HG03196 (cell line): Measurements from ENCODE around the gene SDK2.

Experiments used
- ATAC-seq: cut with Tn5 transposase; IDR thresholded peaks from one replicate; pipeline ENCODE4 v1.9.1; 2021; ENCODE audit not compliant: unreplicated experiment

SDK2 gene

DNA sequence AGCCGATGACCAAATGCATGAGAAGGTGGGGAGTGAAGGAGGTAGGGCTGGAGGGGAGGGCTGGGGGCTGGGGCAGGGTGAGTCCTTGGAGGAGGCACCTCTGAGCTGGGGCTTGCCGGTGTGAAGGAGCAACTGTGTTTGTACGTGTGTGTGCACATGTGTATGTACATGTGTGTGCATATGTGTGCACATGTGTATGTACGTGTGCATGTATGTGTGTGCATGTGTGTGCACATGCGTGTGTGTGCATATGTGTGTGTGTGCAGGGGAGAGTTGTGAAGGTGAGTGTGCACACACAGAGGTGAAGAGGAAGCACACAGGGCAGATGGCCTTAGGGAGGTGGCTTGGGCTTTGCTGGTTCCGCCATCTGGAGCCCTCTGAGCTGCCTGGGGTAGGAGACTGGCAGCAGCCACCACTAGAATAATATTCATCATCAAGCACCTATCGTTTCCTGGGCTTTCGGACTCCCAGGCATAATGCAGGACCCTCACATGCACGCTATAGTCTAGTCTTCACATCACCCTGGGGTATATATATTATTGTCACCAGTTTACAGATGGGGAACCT lies 211.5 kb downstream of the SDK2 start:
- ATAC-seq = no peak

DNA sequence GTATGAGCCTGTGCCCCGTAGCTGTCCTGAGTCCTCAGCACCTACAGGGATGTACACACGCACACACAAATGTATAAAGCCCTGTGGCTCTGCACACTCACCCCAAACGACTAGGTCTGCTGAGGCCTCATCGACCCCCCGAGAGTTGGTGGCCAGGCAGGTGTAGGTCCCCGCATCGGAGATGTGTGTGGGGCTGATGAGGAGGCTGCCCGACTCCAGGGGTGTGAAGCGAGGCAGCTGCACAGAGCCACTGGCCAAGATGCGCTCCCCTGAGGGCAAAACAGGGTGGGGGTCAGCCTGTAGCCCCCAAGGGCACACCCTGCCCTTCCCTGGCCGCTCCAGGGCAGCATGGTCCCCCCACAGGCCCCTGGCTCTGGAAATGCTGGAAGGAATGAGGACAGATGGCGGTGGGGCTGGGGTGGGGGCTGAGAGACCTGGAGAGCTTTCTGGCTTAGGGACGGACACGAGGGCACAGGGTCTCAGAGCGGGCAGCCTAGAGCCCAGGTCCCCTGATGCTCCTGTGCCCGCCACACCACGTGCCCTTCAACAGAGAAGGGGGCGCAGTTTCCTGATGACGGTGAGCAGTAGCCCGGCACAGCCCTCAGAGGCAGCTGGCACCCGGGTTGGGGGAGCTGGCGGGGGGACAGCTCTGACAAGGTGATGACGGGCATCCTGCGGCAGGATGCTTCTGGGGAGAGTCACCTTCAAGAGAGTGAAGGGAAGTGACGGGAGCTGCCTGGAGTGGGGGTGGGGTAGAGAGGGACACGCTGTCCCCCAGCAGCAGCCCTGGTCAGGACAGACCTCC lies 212.6 kb downstream of the SDK2 start:
- no peak for ATAC-seq

DNA sequence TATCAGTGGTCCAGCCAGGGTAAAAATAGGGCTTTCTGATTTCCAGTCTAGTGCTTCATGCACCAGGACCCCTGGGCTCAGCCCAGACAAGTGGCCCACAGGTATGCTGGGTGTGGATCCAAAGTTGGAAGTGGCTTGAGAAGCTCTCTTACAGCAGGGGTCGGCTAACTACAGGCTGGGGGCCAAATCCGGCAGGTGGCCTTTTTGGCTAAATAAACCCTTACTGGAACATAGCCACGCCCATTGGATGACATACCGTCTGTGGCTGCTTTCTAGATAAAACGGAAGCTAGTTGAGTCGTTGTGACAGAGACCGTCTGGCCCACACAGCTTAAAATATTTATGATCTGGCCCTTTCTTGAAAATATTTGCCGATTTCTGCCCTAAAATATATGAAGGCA lies 213.4 kb downstream of the SDK2 start:
- ATAC-seq = no peak

DNA sequence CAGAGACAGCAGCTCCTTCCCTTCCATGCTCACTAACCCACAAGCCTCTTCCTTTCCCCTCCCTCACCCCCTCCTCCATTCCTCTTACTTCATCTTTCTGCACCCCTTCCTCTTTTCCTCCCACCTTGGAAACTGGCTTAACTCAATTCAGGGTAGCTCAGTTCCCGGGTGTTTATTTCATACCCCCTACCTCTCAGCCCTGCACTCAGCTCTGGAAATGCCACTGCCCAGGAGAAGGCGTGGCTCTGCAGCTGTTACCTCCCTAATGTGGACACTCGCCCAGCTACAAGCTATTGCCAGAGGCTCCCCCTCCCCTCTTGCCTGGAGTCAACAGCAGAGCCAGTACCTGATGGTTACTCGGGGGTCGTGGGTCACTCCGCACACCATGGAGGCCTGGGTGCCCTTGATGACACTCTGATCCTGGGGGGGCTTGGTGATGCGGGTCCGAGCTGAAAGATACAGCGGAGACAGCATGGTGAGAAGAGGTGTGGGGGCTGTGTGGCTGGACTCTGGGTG lies 214.0 kb downstream of the SDK2 start:
- no peak for ATAC-seq

DNA sequence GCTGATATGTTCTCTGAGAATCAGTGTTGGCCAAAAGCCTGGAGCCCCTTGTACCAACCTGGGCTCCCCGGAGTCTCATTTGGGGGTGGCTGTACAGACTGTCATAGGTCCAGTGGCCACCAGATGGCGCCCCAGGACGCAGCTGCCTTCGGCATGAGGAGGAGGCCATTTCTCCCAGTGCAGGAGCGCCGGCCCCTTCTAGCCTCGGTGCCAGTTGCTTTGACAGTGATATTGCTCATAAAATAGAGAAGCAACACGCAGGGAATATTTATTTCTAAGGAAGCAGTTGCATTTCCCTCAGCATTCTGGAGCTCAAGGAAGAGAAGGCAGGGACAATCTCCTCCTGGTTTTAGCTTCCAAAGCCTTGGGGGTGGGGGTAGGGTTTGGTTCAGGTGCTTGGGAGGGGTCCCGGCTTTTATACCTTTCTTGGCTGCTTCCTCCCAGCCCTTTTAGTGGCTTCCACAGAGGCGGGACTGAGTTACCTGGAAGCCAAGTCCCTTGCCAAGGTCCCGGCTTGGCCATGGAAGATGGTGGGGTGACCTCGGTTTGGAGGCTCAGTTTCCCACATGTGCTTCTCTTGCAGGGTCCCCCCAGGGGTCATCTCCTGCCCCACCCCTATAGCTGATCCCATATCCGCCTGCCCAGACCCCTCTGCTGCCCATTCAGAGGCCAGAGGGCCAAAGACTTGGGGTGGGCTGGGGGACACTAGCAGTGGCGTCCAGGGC lies 214.6 kb downstream of the SDK2 start:
- peak; percentile 95 for ATAC-seq

DNA sequence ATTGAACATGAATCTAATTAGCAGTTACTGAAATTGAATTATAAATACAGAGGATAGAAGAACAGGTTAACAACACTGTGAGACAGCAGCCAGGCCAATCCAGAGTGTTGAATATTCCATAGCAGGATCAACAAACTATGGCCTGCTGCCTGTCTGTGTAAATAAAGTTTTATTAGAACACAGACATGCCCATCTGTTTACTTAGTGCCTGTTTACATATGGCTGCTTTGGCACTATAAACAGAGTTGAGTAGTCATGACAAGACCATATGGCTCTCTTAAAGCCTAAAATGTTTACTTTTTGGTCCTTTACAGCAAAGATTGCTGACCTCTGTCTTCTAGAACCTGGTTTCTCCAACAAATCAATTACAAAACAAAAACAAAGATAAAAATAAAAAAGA lies 217.0 kb downstream of the SDK2 start:
- ATAC-seq = no peak

DNA sequence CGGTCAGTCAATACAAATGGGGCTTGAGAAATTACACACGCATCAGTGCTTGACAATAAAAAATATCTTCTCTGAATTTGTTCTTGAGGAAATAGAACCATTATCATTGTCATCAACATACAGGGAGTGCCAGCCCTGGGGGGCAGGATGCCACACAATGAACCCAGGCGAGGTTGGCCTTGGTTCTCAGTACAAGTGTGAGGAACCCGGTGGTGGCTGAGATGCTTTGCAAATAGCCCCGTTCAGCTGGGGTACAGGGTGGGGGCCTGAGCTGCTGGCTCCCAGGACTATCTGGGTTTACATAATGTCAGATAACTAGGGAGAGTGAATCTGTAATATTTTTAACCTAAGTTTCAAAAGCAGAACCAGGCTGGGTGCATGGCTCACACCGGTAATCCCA lies 219.7 kb downstream of the SDK2 start:
- ATAC-seq = no peak

DNA sequence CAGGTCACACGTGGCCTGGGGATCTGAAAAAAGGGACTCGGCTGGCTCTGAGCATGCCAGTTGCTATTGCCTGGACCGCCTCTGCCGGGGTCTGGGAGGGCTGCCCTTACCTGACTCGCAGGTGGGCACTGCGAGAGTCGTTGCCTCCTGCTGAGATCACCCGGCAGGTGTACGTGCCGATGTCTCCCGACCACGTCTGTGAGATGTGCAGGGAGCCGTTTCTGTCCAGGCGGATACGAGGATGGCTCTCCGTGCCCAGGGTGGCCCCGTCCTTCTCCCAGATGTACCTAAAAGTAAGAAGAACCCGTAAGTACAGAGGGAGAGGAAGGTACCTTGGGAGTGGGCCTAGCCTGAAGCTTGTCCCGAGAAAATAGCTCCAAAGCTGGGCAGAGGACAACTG lies 220.4 kb downstream of the SDK2 start:
- no peak for ATAC-seq

DNA sequence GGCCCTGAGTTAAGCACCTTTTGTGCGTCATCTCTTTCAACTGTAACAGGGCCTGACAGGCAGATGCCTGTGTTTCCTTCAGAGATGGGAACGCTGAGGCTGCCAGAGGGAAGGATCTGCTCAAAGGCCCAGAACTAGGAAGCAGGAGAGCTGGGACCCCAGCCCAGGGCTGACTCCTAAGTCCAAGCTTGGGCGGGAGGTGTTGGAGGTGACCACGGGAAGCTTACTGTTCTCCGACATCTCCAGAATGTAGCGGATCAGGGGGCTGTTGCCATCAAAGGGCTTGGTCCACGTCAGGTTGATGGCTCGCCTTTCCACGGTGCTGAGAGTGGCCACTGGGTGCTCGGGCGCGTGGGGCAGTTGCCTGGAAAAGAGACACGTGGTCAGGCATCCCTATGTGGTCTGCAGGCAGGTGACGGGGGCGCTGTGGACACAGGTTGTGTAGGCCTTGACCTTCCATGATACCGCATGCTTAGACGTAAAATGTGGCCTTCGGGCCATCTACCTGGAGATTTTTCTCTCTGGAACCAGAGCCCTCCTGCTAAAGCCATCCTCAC lies 221.0 kb downstream of the SDK2 start:
- ATAC-seq = no peak

DNA sequence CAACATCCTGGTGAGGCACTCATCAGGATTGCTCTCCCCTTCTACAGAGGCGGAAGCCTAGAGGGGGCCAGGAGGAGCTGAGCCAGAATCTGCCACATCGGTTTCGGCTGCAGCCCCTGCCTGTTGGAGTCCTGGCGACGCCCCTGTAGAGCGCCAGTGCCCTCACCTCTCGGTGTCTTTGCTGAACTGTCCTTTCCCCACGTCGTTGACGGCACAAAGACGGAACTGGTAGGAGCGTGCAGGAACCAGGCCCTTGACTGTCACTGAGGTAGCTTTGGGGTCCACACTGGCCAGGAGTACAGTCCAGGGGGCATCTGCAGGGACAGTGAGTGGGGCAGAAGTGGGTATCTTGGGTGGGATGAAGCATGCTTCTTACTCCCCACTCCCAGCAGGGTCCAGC lies 222.1 kb downstream of the SDK2 start:
- ATAC-seq = no peak

DNA sequence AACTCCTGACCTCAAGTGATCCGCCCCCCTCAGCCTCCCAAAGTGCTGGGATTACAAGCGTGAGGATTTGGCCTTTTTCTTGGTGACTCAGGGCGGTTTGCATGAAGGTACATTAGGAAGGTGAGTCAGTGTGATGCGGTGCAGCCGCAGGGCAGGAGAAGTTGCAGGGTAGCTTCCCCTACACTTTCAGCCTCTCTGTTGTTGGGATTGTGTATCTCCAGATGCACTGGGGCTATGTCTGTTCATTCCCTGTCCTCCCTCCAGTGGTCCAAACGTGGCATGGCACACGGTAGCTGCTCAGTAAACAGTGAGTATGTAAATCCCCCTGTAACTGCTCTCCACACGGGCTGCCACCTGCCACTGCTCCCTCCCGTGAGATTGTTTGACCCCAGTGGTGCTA lies 223.3 kb downstream of the SDK2 start:
- no peak for ATAC-seq

DNA sequence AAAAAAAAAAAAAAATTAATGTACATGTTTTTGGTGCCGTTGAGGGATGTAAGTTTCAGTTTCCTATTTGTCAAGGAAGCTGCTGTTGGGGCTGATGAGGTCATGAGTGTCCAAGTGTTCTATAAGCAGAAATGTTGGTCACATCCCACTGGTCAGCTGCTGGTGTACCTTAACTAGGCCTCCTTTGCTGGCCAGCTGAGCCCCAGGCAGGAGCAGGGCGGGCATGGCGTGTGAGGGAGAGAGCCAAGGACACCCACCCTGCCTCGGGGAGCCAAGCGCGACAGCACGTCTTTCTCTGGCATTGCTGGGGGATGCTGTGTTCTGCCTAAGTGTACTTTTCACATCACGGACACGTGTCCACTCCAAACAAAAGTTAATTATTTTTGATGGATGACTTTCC lies 224.4 kb downstream of the SDK2 start:
- no peak for ATAC-seq

DNA sequence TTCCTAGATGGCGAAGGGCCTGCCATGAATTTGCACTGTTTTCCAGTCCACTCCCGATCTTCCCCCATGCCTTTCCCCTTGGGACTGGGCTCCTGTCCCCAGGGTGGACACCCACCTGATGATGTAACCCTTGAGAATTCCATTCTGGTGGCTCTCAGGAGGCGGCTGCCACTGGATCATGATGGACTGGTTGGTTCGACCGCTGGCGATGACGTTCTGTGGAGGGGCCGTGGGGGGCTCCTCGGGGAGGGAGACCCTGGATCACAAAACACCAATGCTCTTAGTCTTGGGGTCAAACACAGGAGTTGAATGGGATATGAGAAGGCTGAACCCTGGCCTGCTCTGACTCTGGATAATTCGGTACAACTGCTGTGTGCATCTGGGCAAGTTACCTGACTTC lies 225.2 kb downstream of the SDK2 start:
- ATAC-seq = no peak

DNA sequence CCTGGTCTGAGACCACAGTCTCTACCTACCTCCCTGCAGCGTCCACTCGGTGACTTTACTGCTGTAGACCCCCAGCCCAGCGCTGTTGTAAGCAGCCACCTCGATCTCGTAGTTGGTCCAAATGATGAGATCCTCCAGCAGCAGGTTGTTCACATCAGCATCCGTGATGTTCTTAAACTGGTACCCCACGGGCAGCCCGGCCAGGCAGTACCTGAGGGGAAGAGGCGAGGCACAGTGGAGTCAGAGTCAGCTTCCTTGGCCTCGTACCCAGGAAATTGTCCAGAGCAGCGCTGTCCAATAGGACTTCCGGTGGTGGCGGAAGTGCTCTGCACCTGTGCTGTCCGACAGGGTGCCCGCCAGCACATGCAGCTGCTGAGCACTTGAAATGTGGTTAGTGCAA lies 228.5 kb downstream of the SDK2 start:
- ATAC-seq = no peak

DNA sequence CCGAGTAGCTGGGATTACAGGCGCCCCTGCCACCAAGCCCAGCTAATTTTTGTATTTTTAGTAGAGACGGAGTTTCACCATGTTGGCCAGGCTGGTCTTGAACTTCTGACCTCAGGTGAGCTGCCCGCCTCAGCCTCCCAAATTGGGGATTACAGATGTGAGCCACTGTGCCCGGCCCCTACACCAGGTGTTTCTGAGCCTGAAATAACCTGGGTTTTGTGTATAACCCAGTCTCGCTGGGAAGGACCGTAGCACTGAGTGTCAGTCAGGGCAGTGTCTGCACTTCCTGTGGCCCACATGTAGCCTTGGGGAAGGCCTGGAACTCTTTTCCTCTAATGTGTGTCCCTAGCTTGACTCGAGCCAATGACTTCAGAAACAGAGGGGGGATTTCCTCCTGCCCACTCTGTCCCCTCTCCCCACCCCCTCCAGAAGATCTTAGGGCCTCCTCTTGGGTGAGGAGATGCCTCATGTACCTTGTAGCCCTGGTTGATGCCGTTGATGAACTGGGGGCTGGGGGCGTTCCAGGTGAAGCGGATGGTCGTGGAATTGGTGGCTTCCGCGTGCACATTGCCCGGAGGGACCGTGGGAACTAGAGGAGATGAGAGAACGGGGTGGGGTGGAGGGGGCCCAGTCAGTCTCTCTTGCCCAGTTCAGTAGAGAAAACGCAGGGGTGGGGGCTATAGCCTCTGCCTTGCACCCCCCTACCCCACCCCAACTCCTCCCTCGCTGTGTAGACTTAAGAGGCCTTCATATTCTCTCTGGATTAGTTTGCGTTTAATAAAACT lies 229.9 kb downstream of the SDK2 start:
- no peak for ATAC-seq

DNA sequence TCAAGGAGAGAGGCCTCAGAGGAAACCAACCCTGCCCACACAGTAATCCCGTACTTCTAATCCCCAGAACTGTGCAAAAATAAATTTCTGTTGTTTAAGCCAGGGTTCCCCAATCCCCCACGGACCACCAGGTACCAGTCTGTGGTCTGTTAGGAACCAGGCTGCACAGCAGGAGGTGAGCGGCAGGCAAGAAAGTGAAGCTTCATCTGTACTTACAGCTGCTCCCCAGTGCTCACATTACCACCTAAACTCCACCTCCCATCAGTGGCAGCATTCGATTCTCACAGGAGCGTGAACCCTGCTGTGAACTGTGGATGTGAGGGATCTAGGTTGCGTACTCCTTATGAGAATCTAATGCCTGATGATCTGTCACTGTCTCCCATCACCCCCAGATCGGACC lies 231.3 kb downstream of the SDK2 start:
- no peak for ATAC-seq

DNA sequence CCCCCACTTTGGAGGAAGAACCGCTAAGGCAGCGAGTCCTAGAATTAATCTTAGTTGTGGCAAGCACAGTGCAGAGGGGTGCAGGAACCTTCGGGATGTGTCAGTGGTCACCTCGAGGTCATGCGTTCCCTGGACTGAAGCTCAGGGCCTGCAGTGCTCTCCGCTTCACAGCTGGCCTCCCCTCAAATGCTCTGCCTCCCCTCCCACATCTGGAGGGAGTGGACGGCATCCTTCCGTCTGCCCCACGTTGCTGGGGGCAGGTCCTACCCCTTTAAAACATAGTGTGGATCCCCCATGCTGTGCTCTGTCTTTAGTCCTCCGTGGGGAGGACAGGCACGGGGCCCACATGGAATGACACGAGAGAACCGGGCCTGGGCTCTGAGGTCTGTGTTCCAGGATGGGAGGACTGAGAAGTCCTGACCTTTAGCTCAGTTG lies 232.9 kb downstream of the SDK2 start:
- no peak for ATAC-seq

DNA sequence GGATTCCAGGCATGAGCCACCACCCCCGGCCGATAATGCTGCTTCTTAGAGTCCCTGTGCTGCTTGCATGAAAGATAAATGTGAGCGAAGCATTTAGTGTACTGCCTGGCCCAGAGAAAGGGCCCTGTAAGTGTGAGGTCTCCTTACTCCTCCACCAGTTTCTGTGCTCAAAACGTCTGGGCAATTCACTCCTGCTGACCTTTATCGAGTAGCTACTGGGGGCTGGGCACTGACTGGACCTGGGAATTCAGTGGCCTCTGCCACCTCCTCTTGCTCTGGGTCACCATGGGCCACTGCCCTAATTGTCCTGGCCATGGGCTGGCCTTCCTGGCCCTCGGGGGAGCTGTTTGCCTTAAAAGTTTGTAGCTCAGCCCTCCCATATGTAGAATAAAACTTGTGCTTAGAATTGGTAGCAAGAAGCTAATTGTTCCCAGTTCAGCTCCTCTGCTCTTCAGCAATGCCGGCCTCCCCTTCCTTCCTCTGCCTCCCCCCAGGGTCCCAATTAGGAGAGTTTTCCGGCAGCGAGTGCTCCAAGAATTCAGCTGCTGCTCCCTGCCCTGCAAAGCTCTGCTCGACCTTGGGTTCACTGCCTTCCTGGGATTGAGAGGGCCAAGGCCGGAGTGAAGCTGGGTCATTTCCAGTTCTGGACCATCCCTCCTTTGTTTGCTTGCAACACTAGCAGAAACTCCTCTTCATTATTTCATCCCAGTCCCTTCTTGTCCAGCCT lies 233.5 kb downstream of the SDK2 start:
- ATAC-seq = no peak

DNA sequence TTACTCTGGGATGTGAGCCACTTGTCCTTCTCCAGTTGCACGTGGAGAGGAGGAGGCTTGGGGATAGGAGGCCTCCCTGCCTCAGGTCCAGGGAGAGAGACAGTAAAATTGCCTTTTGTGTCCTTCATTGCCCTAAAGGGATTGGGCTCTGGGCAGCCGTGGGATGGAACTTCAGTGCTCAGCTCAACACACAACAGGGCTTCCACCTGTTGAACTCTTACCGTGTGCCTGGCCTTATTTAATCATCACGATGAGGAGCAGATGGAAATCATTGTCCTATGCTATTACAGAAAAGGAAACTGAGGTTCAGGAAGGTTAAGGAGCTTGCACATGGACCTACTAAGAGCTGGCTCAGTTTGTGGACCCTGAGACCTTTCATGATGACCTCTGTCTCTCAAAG lies 240.0 kb downstream of the SDK2 start:
- no peak for ATAC-seq

DNA sequence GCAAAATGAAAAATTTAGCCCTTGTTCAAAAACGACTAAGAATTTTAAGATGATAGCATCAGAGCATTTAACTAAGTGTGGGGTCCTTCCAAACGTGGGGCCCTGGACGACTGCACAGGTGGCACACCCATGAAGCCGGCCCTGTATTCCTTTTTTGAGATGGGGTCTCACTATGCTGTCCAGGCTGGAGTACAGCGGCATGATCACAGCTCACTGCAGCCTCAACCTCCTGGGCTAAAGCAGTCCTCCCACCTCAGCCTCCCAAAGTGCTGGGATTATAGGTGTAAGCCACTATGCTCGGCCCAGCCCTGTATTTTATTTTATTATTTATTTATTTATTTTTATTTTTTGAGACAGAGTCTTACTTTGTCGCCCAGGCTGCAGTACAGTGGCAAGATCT lies 241.8 kb downstream of the SDK2 start:
- no peak for ATAC-seq
